Kasumi-1 (cell line): Measurements from ENCODE around the gene PTPMT1.
A peak's percentile ranks its signal among the peaks of the same experiment; 100 is the strongest.

ENCODE experiments used
- DNase-seq, 2 experiments: peaks; one replicate each; lab custom pipeline; 2025; lab: John Stamatoyannopoulos, UW

Gene PTPMT1

DNA sequence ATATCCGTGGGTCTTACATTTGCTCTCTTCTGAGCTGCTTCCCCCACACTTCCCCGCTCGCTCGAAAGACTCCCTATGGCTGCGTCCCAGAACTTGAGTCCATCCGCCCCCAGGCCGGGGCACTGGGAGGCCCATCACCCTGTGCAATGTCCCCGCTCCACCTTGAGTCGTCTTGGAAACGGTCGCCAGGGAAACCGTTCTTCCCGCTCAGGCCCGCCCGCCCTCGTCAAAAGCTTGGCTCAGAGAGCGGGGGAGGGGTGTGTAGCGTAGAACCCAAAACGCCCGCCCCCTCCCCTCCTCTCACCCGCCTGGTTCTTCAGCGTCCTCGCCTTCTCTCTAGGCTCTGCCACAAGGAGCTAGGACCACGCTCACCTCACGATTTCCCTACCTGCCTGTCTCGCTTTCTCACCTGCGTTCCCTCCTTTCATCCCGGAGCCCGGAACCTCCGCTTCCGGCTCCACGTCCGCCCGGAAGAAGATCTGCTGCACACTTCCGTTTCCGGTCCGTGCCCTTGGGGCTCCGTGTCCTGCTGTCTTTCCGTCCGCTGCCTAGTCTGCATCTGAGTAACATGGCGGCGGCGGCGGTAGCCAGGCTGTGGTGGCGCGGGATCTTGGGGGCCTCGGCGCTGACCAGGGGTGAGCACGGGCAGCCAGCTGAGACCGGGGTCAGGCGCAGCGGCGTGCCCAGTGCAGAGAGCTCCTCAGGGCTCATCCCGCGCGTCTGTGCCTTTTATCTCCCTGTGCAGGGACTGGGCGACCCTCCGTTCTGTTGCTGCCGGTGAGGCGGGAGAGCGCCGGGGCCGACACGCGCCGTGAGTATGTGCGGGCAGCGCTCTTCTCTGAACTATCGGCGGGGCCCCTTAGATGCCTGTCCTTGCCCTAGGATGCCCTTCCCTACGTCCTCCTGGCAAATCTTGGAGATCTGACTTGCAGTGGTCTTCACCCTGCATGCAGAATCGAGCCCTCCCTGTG lies 13.4 kb downstream of the PTPMT1 start, which contains the start of the genes KBTBD4 and NDUFS3:
TSS of gene KBTBD4 (minus strand) at position 447 of the 971 bp plus-strand sequence. CDS start at position 428, 19 bp downstream.
TSS of gene NDUFS3 (plus strand) at position 551 of the 971 bp plus-strand sequence. CDS start at position 569, 18 bp downstream.
- peak; percentile 93 to 95 for DNase-seq

GRCh38 chr11:47583844-47584243 lies 18.4 kb downstream of the PTPMT1 start:
- DNase-seq = no peak

DNA sequence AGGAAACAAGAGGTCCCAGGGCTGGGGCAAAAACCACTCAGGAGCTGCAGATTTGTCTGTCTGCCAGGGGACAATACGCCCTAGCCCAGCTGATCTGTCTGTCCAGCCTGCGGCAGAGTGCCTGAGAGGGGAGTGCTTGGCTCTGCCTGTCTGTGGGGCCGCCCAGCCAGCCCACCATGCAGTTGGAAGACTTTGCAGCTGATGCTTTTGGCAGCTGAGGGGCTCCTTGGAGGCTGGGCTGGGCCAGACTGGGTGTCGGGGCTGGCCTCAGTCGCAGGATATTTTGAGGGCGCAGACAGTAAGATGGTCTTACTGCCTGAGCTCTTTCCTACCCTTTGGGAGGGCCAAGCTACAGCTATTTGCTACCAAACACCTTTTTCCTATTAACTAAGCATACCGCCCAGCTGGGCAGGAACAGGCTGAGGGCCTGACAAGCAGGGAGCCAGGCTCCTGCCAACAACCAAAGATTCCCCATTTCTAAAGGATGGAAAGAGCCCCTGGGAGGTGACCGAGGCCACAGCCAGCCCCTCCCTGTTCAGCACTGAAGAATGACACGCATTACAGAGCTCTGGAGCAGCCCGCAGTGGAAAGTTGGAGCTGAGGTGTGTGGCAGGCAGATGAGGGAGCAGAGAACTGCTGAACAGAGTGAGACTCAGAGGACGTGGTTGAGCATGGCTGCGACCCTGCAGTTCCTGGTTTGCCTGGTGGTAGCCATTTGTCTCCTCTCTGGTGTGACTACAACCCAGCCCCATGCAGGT lies 20.9 kb downstream of the PTPMT1 start, which contains the start of gene FAM180B:
TSS of gene FAM180B (plus strand) at position 581 of the 758 bp plus-strand sequence. CDS start at position 672, 91 bp downstream.
- DNase-seq = no peak

DNA sequence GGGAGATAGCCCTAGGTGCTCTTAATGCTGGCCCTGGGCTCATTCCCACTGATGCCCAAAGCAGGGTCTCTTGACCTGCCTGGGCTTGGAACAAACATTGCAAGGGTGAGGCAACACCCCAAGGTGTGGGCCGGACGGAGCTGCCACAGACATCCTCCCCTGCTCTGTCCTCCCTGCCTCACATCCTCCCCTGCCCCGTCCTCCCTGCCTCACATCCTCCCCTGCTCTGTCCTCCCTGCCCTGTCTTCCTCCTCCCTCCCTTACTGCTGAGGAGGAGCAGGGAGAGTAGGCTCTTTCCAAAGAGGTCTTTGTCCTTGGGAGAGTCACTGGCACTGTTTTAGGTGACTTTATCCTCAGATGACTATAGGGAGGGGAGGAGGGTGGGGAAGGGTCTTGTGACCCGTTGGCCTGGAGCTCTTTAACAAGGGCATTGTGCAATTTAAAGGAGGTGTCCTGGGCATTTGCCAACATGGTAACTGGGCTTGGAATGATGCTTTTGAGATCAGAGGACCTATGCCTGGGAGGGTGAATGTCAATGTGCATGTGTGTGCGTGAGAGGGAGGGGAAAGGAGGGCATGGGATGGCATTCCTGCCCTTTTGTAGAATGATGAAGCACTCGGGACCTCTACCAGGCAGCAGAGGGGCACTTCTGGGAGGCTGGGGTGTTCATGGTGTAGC lies 21.8 kb downstream of the PTPMT1 start:
- DNase-seq = no peak

DNA sequence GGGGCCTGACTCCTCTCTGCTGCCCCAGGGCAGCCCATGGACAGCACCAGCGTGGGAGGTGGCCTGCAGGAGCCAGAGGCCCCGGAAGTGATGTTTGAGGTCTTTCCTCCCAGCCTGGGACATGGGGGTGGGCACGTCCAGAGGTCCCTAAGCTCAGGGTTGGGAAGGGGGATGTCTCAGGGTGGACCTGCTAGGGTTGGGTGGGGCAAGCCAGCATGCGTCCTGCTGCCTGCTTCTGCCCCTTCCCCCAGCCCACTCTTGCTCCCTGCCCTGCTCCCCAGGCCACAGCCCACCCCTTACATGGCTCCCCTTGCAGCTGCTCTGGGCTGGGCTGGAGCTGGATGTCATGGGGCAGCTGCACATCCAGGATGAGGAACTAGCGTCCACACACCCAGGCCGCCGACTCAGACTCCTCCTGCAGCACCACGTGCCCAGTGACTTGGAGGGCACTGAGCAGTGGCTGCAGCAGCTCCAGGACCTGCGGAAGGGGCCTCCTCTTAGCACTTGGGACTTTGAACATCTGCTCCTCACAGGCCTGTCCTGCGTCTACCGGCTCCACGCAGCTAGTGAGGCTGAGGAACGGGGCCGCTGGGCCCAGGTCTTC lies 22.4 kb downstream of the PTPMT1 start:
- DNase-seq = peak; percentile 86 to 93

DNA sequence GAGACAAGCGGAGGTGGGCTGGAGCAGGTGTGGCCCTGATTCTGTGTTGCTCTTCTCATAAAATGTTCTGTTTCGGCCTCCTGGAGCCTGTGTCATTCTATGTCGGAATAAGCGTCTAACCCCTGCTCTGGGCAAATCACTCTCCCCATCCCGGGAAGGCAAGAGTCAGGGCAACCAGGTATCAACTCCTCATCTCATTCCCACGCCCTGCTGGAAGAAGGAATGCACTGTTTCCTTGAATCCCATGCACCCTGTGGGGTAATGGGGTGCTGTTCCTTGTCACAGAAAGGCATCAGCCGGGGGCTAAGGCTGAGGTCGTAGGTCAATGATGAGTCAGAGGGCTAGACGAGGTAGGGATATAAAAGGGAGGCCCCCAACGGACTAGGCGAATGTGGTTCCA lies 23.7 kb downstream of the PTPMT1 start:
- no peak for DNase-seq

DNA sequence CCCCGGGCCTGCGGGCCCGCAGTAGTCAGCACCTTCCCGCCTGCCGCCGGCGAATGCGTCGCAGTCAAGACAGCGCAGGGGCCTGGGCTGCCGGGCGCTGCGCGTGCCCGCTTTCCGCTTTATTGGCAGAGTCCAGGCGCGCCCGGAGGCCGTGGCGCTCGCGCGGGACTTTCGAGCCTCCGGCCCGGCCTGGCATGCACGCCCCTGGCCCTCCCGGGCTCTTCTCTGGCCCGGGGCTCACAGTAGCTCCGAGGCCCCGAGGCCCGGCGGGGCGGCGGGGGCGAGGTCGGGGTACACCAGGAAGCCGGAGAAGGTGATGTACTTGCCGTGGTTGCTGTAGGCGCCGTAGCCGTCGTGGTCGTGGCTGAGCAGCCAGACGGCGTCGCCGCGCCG lies 24.2 kb downstream of the PTPMT1 start:
- DNase-seq = no peak

DNA sequence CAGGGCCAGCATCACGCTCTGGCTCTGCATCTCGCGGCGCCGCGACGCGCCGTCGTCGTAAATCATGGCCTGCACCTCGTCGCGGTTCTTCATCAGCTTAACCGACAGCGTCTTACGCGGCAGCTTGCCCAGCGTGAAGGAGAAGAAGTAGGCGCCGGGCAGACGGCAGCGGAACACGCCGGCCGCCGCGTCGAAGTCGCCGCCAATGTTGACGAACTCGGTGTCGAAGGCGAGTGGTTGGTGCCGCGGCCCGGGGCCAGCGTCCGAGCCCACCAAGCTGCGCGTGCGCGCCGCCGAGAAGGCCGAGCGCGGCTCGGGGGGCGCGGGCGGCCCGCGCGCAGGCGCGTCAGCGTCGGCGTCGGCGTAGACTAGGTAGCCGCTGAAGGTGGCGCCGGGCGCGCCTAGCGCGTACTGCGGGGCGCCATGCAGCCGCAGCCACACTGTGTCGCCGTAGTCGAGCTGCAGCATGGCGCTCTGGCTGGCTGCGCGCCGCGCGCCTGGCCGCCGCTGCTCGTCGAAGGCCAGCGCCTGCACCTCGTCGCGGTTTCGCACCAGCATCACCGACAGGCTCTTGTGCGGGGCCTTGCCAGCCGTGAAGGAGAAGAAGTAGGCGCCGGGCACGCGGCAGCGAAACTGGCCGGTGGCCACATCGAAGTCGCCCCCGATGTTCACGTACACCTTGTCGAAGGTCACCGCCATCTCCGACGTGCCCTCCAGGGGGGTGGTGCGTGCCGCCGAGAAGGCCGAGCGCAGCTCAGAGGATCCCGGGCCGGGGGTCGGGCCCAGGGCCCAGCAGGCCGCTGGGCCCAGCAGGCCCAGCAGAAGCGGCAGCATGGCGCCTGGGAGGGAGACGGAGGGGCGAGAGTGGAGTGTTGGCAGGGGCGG lies 24.8 kb downstream of the PTPMT1 start:
- DNase-seq = peak; percentile 21 to 40

DNA sequence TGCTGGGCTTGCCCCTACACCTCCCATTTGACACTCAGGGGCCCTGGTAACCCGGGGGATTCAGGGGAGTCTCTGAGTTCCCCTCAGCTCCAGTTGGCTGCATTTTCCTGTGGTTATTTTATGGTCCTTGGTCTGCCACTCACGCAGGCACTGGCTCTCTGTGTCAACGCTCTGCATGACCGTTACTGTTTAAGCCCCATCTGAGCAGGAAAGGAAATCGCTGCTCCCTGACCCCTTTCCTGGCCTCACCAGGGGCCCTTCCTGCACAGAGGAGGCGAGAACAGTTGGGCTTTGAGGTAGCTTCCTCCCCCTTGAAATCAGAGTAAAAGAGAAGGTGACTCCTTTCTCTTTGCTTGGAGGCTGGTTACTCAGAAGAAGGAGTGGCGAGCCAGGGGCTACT lies 26.4 kb downstream of the PTPMT1 start:
- DNase-seq = peak; percentile 95 to 98

DNA sequence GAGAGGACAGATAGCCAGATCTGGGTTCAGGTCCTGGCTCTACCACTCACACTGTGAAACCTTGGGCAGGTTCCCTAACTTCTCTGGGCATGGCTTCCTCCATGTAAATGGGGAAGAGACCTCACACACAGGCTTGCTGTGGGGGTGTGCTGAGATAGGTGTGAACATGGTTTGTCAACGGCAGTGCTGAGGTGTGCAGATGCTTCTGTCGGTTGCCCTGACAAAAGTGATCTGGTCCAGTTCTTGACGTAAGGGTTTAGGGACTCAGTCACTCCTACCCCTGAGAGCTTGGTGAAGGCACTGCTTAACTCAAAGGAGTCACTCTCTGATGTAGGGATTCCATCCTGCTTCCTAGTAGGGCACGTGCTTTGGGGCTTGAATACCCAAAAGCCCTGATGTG lies 26.9 kb downstream of the PTPMT1 start:
- peak in 1 of 2 experiments; percentile 74 for DNase-seq

DNA sequence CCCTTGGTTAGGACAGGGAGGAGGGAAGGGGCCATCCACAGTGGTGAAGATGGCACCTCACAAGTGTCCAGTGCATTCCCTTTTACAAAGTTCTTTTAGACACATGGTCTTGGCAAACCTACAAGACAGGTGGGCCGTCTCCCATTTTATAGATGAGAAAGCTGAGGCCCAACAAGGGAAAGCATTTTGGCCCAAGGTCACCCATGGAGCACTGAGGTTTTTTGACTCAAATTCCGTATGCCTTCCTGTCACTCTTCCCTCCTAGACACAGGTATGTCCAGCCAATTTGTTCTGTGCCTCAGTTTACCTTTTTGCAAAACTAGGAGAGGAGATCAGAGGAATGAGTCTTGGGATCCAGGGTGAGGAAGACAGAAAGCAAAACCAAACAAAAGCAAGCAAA lies 27.6 kb downstream of the PTPMT1 start:
- no peak for DNase-seq

DNA sequence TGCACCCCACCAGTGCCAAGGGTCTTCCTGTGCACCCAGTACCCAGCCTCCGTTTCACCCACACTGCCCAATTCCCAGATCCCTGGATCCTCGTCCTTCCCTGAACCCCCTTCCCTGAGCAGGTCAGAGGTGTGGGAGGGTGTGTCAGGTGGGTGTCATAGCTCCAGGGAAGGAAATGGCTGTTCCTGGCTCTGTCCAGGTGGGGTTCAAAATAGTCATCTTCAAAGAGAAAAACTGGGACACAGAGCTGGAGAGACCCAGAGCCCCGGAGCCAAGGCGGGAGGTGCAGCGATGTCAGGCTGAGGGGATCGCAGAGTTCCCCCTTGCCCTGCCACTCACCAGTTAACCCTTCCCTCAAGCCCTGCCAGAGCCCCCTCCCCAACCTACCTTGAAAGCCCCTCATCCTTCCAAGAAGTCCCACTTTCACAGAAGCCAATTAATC lies 28.1 kb downstream of the PTPMT1 start:
- DNase-seq = no peak

- peak; percentile 25 to 31 for DNase-seq
These were observed 28.8 kb downstream of the PTPMT1 start, which contains the start of gene C1QTNF4 for GRCh38 chr11:47593934-47594855. Gene C1QTNF4, minus strand, starts transcription at chr11:47594411. Its CDS starts 3,601 bp downstream, at chr11:47590810.

- no peak for DNase-seq
These were observed 29.6 kb downstream of the PTPMT1 start for GRCh38 chr11:47595029-47595428.

- no peak for DNase-seq
These were observed 30.6 kb downstream of the PTPMT1 start for GRCh38 chr11:47595967-47596366.

DNA sequence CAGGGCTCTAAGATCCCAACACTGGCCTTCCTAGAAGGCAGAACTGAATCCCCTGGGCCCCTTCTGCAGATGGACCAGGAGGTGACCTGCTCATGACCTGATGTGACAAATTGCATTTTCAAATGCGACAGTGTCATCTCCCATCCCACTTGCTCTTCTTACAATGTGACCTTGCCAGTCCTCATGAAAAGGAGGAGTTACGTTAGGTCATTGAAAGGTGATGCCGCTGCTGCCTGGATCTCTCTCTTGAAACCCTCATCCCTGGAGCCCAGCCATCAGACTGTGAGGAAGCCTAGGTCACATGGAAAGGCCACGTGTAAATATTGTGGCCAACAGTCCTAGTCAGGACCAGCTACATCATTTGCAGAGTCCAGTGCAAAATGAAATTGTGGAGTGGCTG lies 34.5 kb downstream of the PTPMT1 start:
- no peak for DNase-seq

DNA sequence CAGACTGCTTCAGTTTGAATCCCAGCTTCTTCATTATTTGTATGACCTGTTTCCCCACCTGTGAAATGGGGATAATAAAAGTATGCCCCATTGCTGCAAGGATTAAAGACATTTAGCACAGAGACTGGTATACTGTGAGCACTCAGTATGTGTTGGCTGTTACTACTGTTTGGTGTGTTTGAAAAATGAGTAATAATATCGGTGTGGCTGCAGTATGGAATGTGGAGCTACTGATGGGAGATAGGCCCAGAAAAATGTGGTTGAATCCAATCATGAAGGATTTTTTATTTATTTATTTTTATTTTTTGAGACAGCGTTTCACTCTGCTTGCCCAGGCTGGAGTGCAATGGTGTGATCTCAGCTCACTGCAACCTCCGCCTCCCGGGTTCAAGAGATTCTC lies 37.9 kb downstream of the PTPMT1 start:
- no peak for DNase-seq

GRCh38 chr11:47605921-47606320 lies 40.5 kb downstream of the PTPMT1 start:
- DNase-seq = no peak

DNA sequence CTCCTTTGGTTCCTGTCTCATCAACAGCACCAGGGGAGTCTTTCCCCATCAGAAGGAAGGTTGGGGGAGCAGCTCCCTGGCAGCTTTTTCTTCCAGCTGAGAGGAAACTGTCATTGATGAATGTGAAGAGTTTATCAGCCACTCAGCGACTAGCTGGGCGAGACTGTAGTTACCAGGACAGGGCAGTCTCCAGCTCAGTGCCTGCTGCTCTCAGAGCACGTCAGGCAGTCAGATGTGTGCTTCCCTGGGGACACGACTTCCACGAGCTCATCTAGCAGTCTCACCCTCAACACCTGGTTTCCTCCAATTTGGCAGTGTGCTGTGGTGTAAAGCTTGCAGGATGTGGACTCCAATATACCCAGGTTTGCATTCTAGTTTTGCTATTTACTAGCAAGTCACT lies 41.3 kb downstream of the PTPMT1 start:
- no peak for DNase-seq
